HepG2 (cell line): ENCODE data around the gene SEC62. TPM values are rescaled to one million over a fixed set of nuclear protein-coding genes. Genes with fewer than 3 reads are reported as not detected.

Experiments
- CREB1 ChIP-seq, 2 experiments: fragments of 450-650 bp in 1 of 2; IDR thresholded peaks; 2 replicates each; pipeline ENCODE4 v1.6.1; 2016 to 2017; ENCODE audit warnings: control low read depth in 1 of 2, mild to moderate bottlenecking in 1 of 2, missing compliant biosample characterization in 1 of 2, missing genetic modification characterization in 1 of 2
- IRF1 ChIP-seq: sonication (generic); formaldehyde crosslinking; IDR thresholded peaks from 2 replicates; pipeline ENCODE4 v1.4.0; 2020; ENCODE audit warnings: low read depth, mild to moderate bottlenecking, missing genetic modification reagents
- KIAA2018 ChIP-seq: sonication (generic); formaldehyde crosslinking; IDR thresholded peaks from 2 replicates; pipeline ENCODE4 v1.5.0; 2020; ENCODE audit warnings: mild to moderate bottlenecking, missing genetic modification reagents, borderline replicate concordance
- MBNL3 ChIP-seq: fragments of 250-450 bp; sonication (Bioruptor Pico); conservative IDR thresholded peaks from 2 replicates; pipeline ENCODE4 v1.8.0; 2022; ENCODE audit warnings: mild to moderate bottlenecking, inconsistent platforms
- NCOA2 ChIP-seq: sonication (generic); formaldehyde crosslinking; IDR thresholded peaks from 2 replicates; pipeline ENCODE4 v1.8.0; 2022; ENCODE audit warnings: inconsistent platforms
- SMARCC2 ChIP-seq: fragments of 450-650 bp; IDR thresholded peaks from 2 replicates; pipeline ENCODE4 v1.6.1; 2017; ENCODE audit warnings: antibody characterized with exemption, mild to moderate bottlenecking
- TFAP4 ChIP-seq: sonication (generic); IDR thresholded peaks from 2 replicates; pipeline ENCODE4 v1.6.1; 2016; ENCODE audit warnings: low read depth, borderline replicate concordance
- USF2 ChIP-seq, 2 experiments: sonication (generic) in 1 of 2; formaldehyde crosslinking in 1 of 2; IDR thresholded peaks; 2 replicates each; pipeline versions ENCODE4 v1.5.1 to v1.6.1; 2011 to 2020; ENCODE audit warnings: borderline replicate concordance in 1 of 2, low read depth in 1 of 2, low read length in 1 of 2, mild to moderate bottlenecking in 1 of 2, missing genetic modification reagents in 1 of 2, moderate library complexity in 1 of 2
- ZFX ChIP-seq: sonication (generic); formaldehyde crosslinking; IDR thresholded peaks from 2 replicates; pipeline ENCODE4 v1.4.0; 2020; ENCODE audit warnings: mild to moderate bottlenecking, low read depth, missing genetic modification reagents, moderate library complexity
- ZNF34 ChIP-seq: sonication (generic); formaldehyde crosslinking; IDR thresholded peaks from 2 replicates; pipeline ENCODE4 v1.4.0; 2020; ENCODE audit warnings: mild to moderate bottlenecking, missing genetic modification reagents, borderline replicate concordance
- ZNF770 ChIP-seq: sonication (generic); formaldehyde crosslinking; IDR thresholded peaks from 2 replicates; pipeline ENCODE4 v1.5.0; 2020; ENCODE audit warnings: mild to moderate bottlenecking, missing genetic modification reagents
- polyA plus RNA-seq, 8 experiments: library from polyadenylated mRNA; depleted of rRNA in 3 of 8; stranded (reverse) in 7 of 8; unstranded in 1 of 8; fragments of >200 nt; fragmentation: Illumina TruSeq in 4 of 8; extraction: Trizol in 4 of 8; gene quantifications; 2 replicates each; pipeline versions ENCODE4 v1.2.1 to v1.2.3, GENCODE V29; 2011 to 2016; ENCODE audit warnings: low read depth in 4 of 8, missing spikeins in 1 of 8, mixed read lengths in 1 of 8; ENCODE audit not compliant: insufficient read depth in 1 of 8
- total RNA-seq, 5 experiments: library from RNA; depleted of rRNA; stranded (reverse); fragments of >200 nt; fragmentation: Illumina TruSeq; extraction: Trizol; gene quantifications; 2 replicates each; pipeline ENCODE4 v1.2.3, GENCODE V29; 2016; ENCODE audit warnings: low read depth in 1 of 5

SEC62 gene
- total and polyA plus RNA-seq, 2 of the 13 experiments (the other 11 are each of a cell fraction or from before 2014, with no cell fraction given): 54.0 to 68.7 TPM

GRCh38 chr3:170003881-170004356 is 37.3 kb downstream of the SEC62 start (continued):
- no peak for TF ChIP-seq KIAA2018 (CRISPR knock-in tag)
- no peak for TF ChIP-seq IRF1 (CRISPR knock-in tag)
- TF ChIP-seq ZNF34 (CRISPR knock-in tag): no peak
- TF ChIP-seq SMARCC2: no peak
- TF ChIP-seq ZFX (CRISPR knock-in tag): peak; percentile 25; the same call in 1 of the 2 replicates
- TF ChIP-seq NCOA2 (CRISPR knock-in tag): peak; percentile 96
- no peak for TF ChIP-seq USF2 (IDR thresholded peaks at IDR 0.05; ENCODE audit: low read depth, low read length)
- TF ChIP-seq USF2 (CRISPR knock-in tag; IDR thresholded peaks at IDR 0.05; ENCODE audit: borderline replicate concordance): no peak
- TF ChIP-seq TFAP4: no peak
- TF ChIP-seq ZNF770 (CRISPR knock-in tag): no peak
- no peak for TF ChIP-seq CREB1 (IDR thresholded peaks at IDR 0.05)
- TF ChIP-seq CREB1 (CRISPR knock-in tag; IDR thresholded peaks at IDR 0.05): 0 out of 2 replicates have a peak, but pooled peaks have one; percentile 30
- TF ChIP-seq MBNL3 (CRISPR knock-in tag): no peak
